ENCODE results near the gene OR52J3. TPM values are rescaled to one million over a fixed set of nuclear protein-coding genes. Genes with fewer than 3 reads are reported as not detected.
"Not testable (repeated sequence)": the region's sequence is repeated elsewhere in the genome, so short reads cannot be mapped to it uniquely, and the experiment has no call there.

The OR52J3 gene
- polyA plus RNA-seq, 1 of the 3 experiments (the other 2 are of a cell fraction) = not detected

- ChIA-PET CTCF (no interaction called here), POLR2A (no interaction called here)
- no peaks in the 10 kb centered on the region for H4K20me1 ChIP-seq (ENCODE audit: insufficient read depth)
- H3F3A ChIP-seq (replicated peaks; ENCODE audit: insufficient read depth) = no peaks in the 10 kb centered on the region
- no peak overlapping the region for H2AFZ ChIP-seq (ENCODE audit: low read depth)
- H3K9ac ChIP-seq = no peak overlapping the region
- H3K4me2 ChIP-seq = no peak overlapping the region
- no peak overlapping the region for H3K4me3 ChIP-seq (ENCODE audit: low read depth in 2 of 2, low read length in 1 of 2)
- no peaks in the 10 kb centered on the region for H3K4me1 ChIP-seq (ENCODE audit: control insufficient read depth in 1 of 2, insufficient read depth in 2 of 2, low read depth in 1 of 2, low read length in 1 of 2)
- DNase-seq = no peak
- H3K27ac ChIP-seq (ENCODE audit: low read depth in 2 of 2, low read length in 1 of 2) = no peak overlapping the region
- 5% methylated on average over 15 of the region's 15 CpGs for WGBS (ENCODE audit: low lambda C conversion rate)
- no peaks in the 10 kb centered on the region for H3K9me2 ChIP-seq
- no peaks in the 10 kb centered on the region for H3K36me3 ChIP-seq (replicated peaks in 1 of 2; ENCODE audit: control insufficient read depth in 1 of 2, insufficient read depth in 2 of 2, low read length in 1 of 2)
- no peaks in the 10 kb centered on the region for H3K27me3 ChIP-seq (ENCODE audit: insufficient read depth)
- TF ChIP-seq RCOR1 (IDR thresholded peaks at IDR 0.05; ENCODE audit: low read length) (no peak), ELF1 (IDR thresholded peaks at IDR 0.05) (no peak), EZH2phosphoT487 (IDR thresholded peaks at IDR 0.05; ENCODE audit: borderline replicate concordance, low read depth) (no peak), TCF12 (IDR thresholded peaks at IDR 0.05) (no peak), RFX5 (IDR thresholded peaks at IDR 0.05; ENCODE audit: low read length) (no peak), RXRA (IDR thresholded peaks at IDR 0.05; ENCODE audit: borderline replicate concordance, low read depth) (no peak), POLR2AphosphoS5 (IDR thresholded peaks at IDR 0.05; ENCODE audit: low read depth, low read length) (no peak), SIN3A (IDR thresholded peaks at IDR 0.05; ENCODE audit: borderline replicate concordance, low read depth, low read length) (no peak), RAD21 (IDR thresholded peaks at IDR 0.05; ENCODE audit: low read length) (no peak), USF2 (IDR thresholded peaks at IDR 0.05; ENCODE audit: borderline replicate concordance, low read depth, low read length) (no peak), SMC3 (IDR thresholded peaks at IDR 0.05; ENCODE audit: low read depth, low read length) (no peak), FOXJ3 (CRISPR knock-in tag; IDR thresholded peaks at IDR 0.05) (no peak), FOXM1 (IDR thresholded peaks at IDR 0.05; ENCODE audit: low read depth) (no peak), MEF2A (IDR thresholded peaks at IDR 0.05; ENCODE audit: borderline replicate concordance, low read depth) (no peak)
- TF ChIP-seq, protein P1, sequence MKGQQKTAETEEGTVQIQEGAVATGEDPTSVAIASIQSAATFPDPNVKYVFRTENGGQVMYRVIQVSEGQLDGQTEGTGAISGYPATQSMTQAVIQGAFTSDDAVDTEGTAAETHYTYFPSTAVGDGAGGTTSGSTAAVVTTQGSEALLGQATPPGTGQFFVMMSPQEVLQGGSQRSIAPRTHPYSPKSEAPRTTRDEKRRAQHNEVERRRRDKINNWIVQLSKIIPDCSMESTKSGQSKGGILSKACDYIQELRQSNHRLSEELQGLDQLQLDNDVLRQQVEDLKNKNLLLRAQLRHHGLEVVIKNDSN (IDR thresholded peaks at IDR 0.05; ENCODE audit: borderline replicate concordance, low read depth) = no peak
- TF ChIP-seq, protein P2, sequence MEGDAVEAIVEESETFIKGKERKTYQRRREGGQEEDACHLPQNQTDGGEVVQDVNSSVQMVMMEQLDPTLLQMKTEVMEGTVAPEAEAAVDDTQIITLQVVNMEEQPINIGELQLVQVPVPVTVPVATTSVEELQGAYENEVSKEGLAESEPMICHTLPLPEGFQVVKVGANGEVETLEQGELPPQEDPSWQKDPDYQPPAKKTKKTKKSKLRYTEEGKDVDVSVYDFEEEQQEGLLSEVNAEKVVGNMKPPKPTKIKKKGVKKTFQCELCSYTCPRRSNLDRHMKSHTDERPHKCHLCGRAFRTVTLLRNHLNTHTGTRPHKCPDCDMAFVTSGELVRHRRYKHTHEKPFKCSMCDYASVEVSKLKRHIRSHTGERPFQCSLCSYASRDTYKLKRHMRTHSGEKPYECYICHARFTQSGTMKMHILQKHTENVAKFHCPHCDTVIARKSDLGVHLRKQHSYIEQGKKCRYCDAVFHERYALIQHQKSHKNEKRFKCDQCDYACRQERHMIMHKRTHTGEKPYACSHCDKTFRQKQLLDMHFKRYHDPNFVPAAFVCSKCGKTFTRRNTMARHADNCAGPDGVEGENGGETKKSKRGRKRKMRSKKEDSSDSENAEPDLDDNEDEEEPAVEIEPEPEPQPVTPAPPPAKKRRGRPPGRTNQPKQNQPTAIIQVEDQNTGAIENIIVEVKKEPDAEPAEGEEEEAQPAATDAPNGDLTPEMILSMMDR (IDR thresholded peaks at IDR 0.05) = no peak
- TF ChIP-seq, protein P3, sequence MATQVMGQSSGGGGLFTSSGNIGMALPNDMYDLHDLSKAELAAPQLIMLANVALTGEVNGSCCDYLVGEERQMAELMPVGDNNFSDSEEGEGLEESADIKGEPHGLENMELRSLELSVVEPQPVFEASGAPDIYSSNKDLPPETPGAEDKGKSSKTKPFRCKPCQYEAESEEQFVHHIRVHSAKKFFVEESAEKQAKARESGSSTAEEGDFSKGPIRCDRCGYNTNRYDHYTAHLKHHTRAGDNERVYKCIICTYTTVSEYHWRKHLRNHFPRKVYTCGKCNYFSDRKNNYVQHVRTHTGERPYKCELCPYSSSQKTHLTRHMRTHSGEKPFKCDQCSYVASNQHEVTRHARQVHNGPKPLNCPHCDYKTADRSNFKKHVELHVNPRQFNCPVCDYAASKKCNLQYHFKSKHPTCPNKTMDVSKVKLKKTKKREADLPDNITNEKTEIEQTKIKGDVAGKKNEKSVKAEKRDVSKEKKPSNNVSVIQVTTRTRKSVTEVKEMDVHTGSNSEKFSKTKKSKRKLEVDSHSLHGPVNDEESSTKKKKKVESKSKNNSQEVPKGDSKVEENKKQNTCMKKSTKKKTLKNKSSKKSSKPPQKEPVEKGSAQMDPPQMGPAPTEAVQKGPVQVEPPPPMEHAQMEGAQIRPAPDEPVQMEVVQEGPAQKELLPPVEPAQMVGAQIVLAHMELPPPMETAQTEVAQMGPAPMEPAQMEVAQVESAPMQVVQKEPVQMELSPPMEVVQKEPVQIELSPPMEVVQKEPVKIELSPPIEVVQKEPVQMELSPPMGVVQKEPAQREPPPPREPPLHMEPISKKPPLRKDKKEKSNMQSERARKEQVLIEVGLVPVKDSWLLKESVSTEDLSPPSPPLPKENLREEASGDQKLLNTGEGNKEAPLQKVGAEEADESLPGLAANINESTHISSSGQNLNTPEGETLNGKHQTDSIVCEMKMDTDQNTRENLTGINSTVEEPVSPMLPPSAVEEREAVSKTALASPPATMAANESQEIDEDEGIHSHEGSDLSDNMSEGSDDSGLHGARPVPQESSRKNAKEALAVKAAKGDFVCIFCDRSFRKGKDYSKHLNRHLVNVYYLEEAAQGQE (IDR thresholded peaks at IDR 0.05; ENCODE audit: low read depth, low read length) = no peak
- no peaks in the 10 kb centered on the region for H3K79me2 ChIP-seq (ENCODE audit: insufficient read depth)
- H3K9me3 ChIP-seq = no peaks in the 10 kb centered on the region
Measured at GRCh38 chr11:5046754-5047330, 516 bp downstream of the OR52J3 start.

DNA sequence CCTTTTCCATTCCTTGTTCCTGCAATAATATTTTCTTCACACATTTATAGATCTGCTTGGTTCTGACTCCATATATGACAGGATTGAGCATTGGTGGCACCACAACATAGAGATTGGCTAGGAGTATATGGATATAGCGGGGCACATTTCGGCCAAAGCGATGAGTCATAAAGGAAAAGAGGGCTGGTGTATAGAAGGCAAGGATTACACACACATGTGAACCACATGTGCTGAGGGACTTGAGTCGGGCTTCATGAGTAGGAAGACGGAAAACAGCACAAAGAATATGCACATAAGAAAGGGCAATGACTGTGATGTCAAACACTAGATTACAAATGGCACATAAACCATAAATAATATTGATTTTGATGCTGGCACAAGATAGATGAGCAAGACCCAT is 12.4 kb downstream of the OR52J3 start:
- H3K9me2 ChIP-seq; H3K4me1 ChIP-seq (ENCODE audit: control insufficient read depth in 1 of 2, insufficient read depth in 2 of 2, low read depth in 1 of 2, low read length in 1 of 2); H3K36me3 ChIP-seq (replicated peaks in 1 of 2; ENCODE audit: control insufficient read depth in 1 of 2, insufficient read depth in 2 of 2, low read length in 1 of 2); H4K20me1 ChIP-seq (ENCODE audit: insufficient read depth); H3K27ac ChIP-seq (ENCODE audit: low read depth in 2 of 2, low read length in 1 of 2); CTCF ChIA-PET; H3K9me3 ChIP-seq; DNase-seq; H3K79me2 ChIP-seq (ENCODE audit: insufficient read depth); H3K4me3 ChIP-seq (ENCODE audit: low read depth in 2 of 2, low read length in 1 of 2); H3K9ac ChIP-seq; POLR2A ChIA-PET; H3K27me3 ChIP-seq (ENCODE audit: insufficient read depth); H3K4me2 ChIP-seq; H2AFZ ChIP-seq (ENCODE audit: low read depth); H3F3A ChIP-seq (replicated peaks; ENCODE audit: insufficient read depth): not testable (repeated sequence)
- WGBS (ENCODE audit: low lambda C conversion rate) = 4% methylated on average over 5 of the region's 5 CpGs

Measured in SK-N-SH (cell line).